ENCODE data around the gene PEAK3. TPM values are rescaled to one million over a fixed set of nuclear protein-coding genes. Genes with fewer than 3 reads are reported as not detected.

PEAK3 gene
- polyA plus RNA-seq, 1 of the 3 experiments (the other 2 are of a cell fraction) = not detected

DNA sequence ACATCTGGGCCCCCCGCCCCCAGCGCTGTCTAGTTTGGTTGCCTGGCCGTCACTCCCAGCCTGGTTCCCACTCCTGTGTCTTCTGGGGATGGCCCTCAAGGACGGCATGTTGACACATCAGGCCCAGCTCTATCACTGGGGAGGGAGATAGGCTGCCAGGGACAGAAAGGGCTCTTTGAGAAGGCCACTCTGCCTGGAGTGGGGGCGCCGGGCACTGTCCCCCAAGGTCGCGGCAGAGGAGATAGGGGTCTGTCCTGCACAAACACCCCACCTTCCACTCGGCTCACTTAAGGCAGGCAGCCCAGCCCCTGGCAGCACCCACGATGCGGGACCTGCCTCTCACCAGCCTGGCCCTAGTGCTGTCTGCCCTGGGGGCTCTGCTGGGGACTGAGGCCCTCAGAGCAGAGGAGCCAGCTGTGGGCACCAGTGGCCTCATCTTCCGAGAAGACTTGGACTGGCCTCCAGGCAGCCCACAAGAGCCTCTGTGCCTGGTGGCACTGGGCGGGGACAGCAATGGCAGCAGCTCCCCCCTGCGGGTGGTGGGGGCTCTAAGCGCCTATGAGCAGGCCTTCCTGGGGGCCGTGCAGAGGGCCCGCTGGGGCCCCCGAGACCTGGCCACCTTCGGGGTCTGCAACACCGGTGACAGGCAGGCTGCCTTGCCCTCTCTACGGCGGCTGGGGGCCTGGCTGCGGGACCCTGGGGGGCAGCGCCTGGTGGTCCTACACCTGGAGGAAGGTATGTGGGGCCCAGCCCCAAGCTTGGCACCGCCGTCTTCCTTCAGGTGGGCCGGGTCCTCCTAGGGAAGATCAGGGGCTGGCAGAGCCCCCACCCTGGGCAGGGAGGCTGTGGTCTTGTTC, 32.7 kb downstream of the PEAK3 start, which contains the start of gene AMH:
AMH (plus strand) TSS at position 314 of the 857 bp plus-strand sequence; CDS start at position 324, 10 bp downstream.
- peak; percentile 33 for DNase-seq
- no peak within 1 kb of the TSS for H3K4me3 ChIP-seq (ENCODE audit: low read depth in 2 of 2, low read length in 1 of 2)
- peaks cover 15 to 60% of the 10 kb centered on the region in 2 experiments for H3K36me3 ChIP-seq (replicated peaks in 1 of 2; ENCODE audit: control insufficient read depth in 1 of 2, insufficient read depth in 2 of 2, low read length in 1 of 2)
- H3K27ac ChIP-seq (ENCODE audit: low read depth in 2 of 2, low read length in 1 of 2) = no peak within 1 kb of the TSS; a peak in 1 of 4 replicates
- no peak within 1 kb of the TSS for H2AFZ ChIP-seq (ENCODE audit: low read depth)
- H3K79me2 ChIP-seq (ENCODE audit: insufficient read depth) = peaks cover 17% of the 10 kb centered on the region
- H3K27me3 ChIP-seq (ENCODE audit: insufficient read depth) = no peaks in the 10 kb centered on the region
- H3K9ac ChIP-seq = no peak within 1 kb of the TSS
- CTCF ChIA-PET = interaction anchor here (1.0 to 1.7 kb wide), 3 partner anchors 9 to 67 kb away, joined by 3 to 6 read pairs (median 4); no protein-coding TSS in a partner anchor
- H3K9me2 ChIP-seq = no peaks in the 10 kb centered on the region
- peaks cover 12% of the 10 kb centered on the region for H3F3A ChIP-seq (replicated peaks; ENCODE audit: insufficient read depth)
- POLR2A ChIA-PET = interaction anchor here (0.6 to 1.1 kb wide), 2 partner anchors 19 to 53 kb away, joined by 3 to 4 read pairs; no protein-coding TSS in a partner anchor
- 92% methylated on average over 2 of the region's 27 CpGs for WGBS (ENCODE audit: low lambda C conversion rate)
- H3K4me2 ChIP-seq = no peak within 1 kb of the TSS
- H3K9me3 ChIP-seq = no peaks in the 10 kb centered on the region
- no peak for TF ChIP-seq MEF2A (IDR thresholded peaks at IDR 0.05; ENCODE audit: borderline replicate concordance, low read depth)
- TF ChIP-seq MXI1 (IDR thresholded peaks at IDR 0.05; ENCODE audit: low read depth, low read length) = no peak
- TF ChIP-seq RXRA (IDR thresholded peaks at IDR 0.05; ENCODE audit: borderline replicate concordance, low read depth) = no peak
- no peak for TF ChIP-seq POLR2AphosphoS5 (IDR thresholded peaks at IDR 0.05; ENCODE audit: low read depth, low read length)
- TF ChIP-seq, protein P1, sequence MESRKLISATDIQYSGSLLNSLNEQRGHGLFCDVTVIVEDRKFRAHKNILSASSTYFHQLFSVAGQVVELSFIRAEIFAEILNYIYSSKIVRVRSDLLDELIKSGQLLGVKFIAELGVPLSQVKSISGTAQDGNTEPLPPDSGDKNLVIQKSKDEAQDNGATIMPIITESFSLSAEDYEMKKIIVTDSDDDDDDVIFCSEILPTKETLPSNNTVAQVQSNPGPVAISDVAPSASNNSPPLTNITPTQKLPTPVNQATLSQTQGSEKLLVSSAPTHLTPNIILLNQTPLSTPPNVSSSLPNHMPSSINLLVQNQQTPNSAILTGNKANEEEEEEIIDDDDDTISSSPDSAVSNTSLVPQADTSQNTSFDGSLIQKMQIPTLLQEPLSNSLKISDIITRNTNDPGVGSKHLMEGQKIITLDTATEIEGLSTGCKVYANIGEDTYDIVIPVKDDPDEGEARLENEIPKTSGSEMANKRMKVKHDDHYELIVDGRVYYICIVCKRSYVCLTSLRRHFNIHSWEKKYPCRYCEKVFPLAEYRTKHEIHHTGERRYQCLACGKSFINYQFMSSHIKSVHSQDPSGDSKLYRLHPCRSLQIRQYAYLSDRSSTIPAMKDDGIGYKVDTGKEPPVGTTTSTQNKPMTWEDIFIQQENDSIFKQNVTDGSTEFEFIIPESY (IDR thresholded peaks at IDR 0.05; ENCODE audit: borderline replicate concordance, low read depth) = no peak
- TF ChIP-seq TEAD4 (IDR thresholded peaks at IDR 0.05; ENCODE audit: borderline replicate concordance, insufficient read depth) = no peak
- TF ChIP-seq, protein P2, sequence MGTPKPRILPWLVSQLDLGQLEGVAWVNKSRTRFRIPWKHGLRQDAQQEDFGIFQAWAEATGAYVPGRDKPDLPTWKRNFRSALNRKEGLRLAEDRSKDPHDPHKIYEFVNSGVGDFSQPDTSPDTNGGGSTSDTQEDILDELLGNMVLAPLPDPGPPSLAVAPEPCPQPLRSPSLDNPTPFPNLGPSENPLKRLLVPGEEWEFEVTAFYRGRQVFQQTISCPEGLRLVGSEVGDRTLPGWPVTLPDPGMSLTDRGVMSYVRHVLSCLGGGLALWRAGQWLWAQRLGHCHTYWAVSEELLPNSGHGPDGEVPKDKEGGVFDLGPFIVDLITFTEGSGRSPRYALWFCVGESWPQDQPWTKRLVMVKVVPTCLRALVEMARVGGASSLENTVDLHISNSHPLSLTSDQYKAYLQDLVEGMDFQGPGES (IDR thresholded peaks at IDR 0.05; ENCODE audit: low read depth, low read length) = no peak
- TF ChIP-seq JUND (IDR thresholded peaks at IDR 0.05) = no peak
- no peak for TF ChIP-seq NFIC (IDR thresholded peaks at IDR 0.05; ENCODE audit: borderline replicate concordance)
- peaks cover 19% of the 10 kb centered on the region for H4K20me1 ChIP-seq (ENCODE audit: insufficient read depth)
- H3K4me1 ChIP-seq (ENCODE audit: control insufficient read depth in 1 of 2, insufficient read depth in 2 of 2, low read depth in 1 of 2, low read length in 1 of 2) = peaks cover 6 to 24% of the 10 kb centered on the region in 2 experiments; a peak in 2 of 4 replicates

DNA sequence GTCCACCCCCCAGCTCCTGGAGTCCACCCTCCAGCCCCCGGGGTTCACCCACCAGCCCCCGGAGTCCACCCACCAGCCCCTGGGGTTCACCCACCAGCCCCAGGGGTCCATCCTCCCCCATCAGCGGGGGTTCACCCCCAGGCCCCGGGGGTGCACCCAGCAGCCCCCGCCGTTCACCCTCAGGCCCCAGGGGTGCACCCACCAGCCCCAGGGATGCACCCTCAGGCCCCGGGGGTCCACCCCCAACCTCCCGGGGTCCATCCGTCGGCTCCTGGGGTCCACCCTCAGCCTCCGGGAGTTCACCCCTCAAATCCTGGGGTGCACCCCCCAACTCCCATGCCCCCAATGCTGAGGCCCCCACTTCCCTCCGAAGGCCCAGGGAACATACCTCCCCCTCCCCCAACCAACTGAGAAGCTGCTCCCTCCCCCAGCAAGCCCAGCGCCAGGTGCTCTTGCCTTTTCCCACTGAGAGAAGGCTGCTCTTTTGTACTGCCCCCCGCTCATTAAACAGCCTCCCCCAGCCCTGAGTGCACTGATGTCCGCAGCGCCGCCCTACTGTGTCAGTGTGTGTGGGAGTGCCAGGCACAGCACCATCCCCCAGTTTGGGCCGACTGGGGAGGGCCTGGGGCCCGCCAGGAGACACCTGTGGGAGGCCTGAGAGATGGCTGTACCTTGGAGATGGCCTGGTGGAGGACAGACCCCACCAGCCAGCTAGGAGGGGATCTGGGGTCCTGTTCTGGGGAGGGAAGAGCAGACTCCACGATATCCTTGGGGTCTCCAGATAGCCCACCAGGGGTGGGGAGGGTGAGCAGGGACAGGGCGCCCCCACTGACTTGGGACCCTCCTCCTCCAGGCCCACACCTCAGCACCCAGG, 33.6 kb downstream of the PEAK3 start:
- 85% methylated on average over 14 of the region's 21 CpGs for WGBS (ENCODE audit: low lambda C conversion rate)
- Histone ChIP-seq H3K9ac (no peak overlapping the region), H2AFZ (ENCODE audit: low read depth) (no peak overlapping the region), H3K4me1 (ENCODE audit: control insufficient read depth in 1 of 2, insufficient read depth in 2 of 2, low read depth in 1 of 2, low read length in 1 of 2) (peaks cover 6 to 33% of the 10 kb centered on the region in 2 experiments; a peak in 2 of 4 replicates), H3F3A (replicated peaks; ENCODE audit: insufficient read depth) (peaks cover 10% of the 10 kb centered on the region), H3K79me2 (ENCODE audit: insufficient read depth) (peaks cover 26% of the 10 kb centered on the region), H3K9me3 (no peaks in the 10 kb centered on the region), H3K4me2 (no peak overlapping the region), H4K20me1 (ENCODE audit: insufficient read depth) (peaks cover 28% of the 10 kb centered on the region), H3K4me3 (ENCODE audit: low read depth in 2 of 2, low read length in 1 of 2) (no peak overlapping the region), H3K27me3 (ENCODE audit: insufficient read depth) (no peaks in the 10 kb centered on the region), H3K36me3 (replicated peaks in 1 of 2; ENCODE audit: control insufficient read depth in 1 of 2, insufficient read depth in 2 of 2, low read length in 1 of 2) (peaks cover 22 to 66% of the 10 kb centered on the region in 2 experiments), H3K27ac (ENCODE audit: low read depth in 2 of 2, low read length in 1 of 2) (no peak overlapping the region), H3K9me2 (no peaks in the 10 kb centered on the region)
- CTCF ChIA-PET = interaction anchor here (1.2 to 1.7 kb wide), 3 partner anchors 13 to 67 kb away, joined by 4 to 6 read pairs (median 5); partner anchors contain the start of gene PLEKHJ1
- POLR2A ChIA-PET = no interaction called here
- DNase-seq = peak; percentile 32
- TF ChIP-seq ELF1 (IDR thresholded peaks at IDR 0.05) = no peak
- TF ChIP-seq EZH2phosphoT487 (IDR thresholded peaks at IDR 0.05; ENCODE audit: borderline replicate concordance, low read depth) = no peak
- TF ChIP-seq, protein P3, sequence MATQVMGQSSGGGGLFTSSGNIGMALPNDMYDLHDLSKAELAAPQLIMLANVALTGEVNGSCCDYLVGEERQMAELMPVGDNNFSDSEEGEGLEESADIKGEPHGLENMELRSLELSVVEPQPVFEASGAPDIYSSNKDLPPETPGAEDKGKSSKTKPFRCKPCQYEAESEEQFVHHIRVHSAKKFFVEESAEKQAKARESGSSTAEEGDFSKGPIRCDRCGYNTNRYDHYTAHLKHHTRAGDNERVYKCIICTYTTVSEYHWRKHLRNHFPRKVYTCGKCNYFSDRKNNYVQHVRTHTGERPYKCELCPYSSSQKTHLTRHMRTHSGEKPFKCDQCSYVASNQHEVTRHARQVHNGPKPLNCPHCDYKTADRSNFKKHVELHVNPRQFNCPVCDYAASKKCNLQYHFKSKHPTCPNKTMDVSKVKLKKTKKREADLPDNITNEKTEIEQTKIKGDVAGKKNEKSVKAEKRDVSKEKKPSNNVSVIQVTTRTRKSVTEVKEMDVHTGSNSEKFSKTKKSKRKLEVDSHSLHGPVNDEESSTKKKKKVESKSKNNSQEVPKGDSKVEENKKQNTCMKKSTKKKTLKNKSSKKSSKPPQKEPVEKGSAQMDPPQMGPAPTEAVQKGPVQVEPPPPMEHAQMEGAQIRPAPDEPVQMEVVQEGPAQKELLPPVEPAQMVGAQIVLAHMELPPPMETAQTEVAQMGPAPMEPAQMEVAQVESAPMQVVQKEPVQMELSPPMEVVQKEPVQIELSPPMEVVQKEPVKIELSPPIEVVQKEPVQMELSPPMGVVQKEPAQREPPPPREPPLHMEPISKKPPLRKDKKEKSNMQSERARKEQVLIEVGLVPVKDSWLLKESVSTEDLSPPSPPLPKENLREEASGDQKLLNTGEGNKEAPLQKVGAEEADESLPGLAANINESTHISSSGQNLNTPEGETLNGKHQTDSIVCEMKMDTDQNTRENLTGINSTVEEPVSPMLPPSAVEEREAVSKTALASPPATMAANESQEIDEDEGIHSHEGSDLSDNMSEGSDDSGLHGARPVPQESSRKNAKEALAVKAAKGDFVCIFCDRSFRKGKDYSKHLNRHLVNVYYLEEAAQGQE (IDR thresholded peaks at IDR 0.05; ENCODE audit: low read depth, low read length) = no peak
- TF ChIP-seq RCOR1 (IDR thresholded peaks at IDR 0.05; ENCODE audit: low read length) = no peak
- TF ChIP-seq, protein P4, sequence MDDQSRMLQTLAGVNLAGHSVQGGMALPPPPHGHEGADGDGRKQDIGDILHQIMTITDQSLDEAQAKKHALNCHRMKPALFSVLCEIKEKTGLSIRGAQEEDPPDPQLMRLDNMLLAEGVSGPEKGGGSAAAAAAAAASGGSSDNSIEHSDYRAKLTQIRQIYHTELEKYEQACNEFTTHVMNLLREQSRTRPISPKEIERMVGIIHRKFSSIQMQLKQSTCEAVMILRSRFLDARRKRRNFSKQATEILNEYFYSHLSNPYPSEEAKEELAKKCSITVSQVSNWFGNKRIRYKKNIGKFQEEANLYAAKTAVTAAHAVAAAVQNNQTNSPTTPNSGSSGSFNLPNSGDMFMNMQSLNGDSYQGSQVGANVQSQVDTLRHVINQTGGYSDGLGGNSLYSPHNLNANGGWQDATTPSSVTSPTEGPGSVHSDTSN (IDR thresholded peaks at IDR 0.05) = no peak
- TF ChIP-seq GATA2 (CRISPR knock-in tag; IDR thresholded peaks at IDR 0.05) = no peak

Measured in SK-N-SH (cell line).